Activated gamma-delta T cell (primary cell): ENCODE data around the gene CEP164.
"Not testable (repeated sequence)": the region's sequence is repeated elsewhere in the genome, so short reads cannot be mapped to it uniquely, and the experiment has no call there.

Experiments
- DNase-seq: peaks from one replicate; lab custom pipeline; 2025; lab: John Stamatoyannopoulos, UW

CEP164 gene

GRCh38 chr11:117395476-117395875, 67.8 kb downstream of the CEP164 start:
- DNase-seq = no peak

DNA sequence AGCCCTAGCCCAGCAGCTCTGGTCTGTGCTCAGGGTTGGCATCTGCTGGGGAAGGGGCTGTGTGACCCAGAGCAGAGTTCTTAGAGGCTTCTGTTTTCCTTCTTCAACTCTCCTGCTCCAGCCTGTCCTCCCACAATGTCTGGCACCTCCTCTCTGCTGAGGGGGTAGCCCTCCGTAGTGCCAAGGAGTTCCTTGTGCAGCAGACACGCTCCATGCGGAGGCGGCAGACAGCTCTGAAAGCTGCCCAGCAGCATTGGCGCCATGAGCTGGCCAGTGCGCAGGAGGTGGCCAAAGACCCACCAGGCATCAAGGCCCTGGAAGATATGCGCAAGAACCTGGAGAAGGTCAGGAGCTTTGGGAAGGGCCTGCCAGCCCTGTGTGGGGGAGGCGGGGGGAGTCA, 69.3 kb downstream of the CEP164 start:
- DNase-seq = no peak

DNA sequence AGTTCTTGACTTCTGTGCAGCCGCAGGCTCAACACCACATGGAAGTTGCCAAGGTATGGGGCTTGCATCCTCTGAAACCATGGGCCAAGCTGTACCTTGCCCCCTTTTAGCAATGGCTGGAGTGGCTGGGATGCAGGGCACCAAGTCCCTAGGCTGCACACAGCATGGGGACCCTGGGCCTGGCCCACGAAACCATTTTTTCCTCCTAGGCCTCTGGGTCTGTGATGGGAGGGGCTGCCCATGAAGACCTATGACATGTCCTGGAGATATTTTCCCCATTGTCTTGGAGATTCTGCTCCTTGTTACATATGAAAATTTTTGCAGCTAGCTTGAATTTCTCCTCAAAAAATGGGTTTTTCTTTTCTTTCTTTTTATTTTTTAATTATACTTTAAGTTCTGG, 71.0 kb downstream of the CEP164 start:
- DNase-seq = not testable (repeated sequence)

GRCh38 chr11:117399100-117399840, 71.6 kb downstream of the CEP164 start:
- not testable (repeated sequence) for DNase-seq

GRCh38 chr11:117405898-117406297, 78.2 kb downstream of the CEP164 start:
- not testable (repeated sequence) for DNase-seq

DNA sequence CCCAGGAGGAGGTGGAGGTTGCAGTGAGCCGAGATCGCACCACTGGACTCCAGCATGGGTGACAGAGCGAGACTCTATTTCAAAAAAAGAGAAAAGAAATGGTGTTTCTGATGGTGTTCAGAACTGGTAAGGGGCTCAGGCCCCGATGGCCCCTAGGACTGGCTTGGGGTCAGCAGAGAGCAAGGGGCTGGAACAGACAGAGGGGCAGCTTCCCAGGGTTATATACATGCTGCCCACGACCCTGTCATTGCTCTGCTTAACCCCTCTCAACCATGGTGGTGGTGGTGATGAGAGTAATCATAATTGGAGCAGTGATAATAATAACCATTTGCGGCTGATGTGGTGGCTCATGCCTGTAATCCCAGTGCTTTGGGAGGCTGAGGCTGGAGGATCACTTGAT, 79.4 kb downstream of the CEP164 start:
- DNase-seq = no peak

DNA sequence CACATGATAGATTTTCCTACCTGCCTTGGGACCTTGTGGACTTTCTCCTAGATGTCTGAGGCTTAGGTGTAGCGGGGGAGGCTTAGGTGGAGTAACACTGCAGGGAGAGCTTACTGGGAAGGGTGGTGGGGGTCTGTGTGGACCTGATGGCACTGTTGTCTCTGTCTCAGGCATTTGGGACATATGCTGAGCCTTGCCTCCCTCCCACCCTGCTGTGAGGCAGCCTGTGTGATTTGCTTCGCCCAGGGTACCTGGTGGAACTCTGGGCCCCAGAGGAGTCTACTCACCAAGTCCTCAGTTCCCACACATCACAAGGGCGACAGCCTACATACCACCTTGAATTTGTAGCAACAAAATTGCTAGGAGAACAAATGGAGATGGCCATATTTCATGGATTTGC, 80.7 kb downstream of the CEP164 start:
- DNase-seq = no peak

GRCh38 chr11:117409511-117409910, 81.9 kb downstream of the CEP164 start:
- no peak for DNase-seq

DNA sequence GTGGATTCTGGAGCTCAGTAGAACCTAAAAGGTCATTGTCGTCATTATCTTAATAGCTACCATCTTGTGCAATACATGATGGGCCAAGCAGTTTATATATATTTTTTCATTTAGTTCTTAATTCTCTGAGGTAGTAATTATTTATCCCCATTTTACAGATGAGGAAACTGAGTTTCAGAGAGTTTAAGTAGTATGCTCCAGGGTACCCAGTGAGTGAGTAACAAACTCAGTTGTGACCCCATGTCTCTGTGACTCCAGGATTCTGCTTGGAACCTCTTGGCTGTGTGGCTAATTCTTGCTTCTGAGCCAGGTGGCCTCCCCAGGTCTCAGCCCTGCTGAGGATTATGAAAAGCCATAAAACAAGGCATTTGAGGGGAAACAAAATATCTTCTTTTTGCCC, 82.6 kb downstream of the CEP164 start:
- no peak for DNase-seq

DNA sequence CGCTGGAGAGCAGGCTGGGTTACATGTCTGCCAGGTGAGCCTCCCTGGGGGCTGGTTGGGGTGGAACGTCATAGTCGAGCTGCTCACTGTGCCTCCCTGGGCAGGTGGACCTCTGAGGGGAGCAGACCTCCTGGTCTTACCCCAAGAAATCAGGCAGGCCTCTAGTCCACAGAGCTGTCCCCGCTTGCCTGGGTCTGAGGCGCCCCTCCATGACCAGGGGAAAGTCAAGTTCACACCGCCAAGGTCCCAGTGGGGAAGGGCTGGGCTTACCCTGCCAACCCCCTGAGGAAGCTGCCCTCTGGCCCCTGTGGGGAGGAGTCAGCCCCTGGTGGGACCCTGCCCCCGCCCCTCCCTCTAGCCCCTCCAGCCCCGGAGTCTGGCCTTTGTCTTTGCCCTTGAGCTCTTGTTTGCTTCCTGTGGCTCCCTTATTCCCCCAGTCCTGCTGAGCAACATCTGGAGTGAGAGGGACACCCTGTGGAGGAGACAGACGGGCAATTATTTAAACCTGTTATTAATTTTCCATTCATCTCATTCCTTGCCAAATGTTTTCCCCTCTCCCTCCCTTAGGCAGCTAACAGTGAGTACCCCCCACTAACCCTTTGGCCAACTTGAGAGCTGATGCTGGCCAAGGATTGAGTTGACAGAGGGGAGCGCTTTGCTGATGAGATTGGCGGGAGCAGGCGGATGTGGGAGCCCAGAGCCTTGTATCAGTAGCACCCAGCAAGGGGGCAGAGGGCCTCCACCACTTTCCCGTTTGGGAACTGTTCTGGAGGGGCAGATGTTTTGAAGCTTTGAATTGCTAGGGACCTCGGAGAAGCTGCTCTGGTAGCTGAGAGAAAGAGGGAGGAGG, 83.4 kb downstream of the CEP164 start:
- no peak for DNase-seq

- no peak for DNase-seq
Observed at GRCh38 chr11:117411736-117412135, 84.1 kb downstream of the CEP164 start.

- DNase-seq = no peak
Observed at GRCh38 chr11:117412176-117412575, 84.5 kb downstream of the CEP164 start.

GRCh38 chr11:117412653-117413275, 85.1 kb downstream of the CEP164 start:
- no peak for DNase-seq

GRCh38 chr11:117413616-117414015, 86.0 kb downstream of the CEP164 start:
- no peak for DNase-seq

DNA sequence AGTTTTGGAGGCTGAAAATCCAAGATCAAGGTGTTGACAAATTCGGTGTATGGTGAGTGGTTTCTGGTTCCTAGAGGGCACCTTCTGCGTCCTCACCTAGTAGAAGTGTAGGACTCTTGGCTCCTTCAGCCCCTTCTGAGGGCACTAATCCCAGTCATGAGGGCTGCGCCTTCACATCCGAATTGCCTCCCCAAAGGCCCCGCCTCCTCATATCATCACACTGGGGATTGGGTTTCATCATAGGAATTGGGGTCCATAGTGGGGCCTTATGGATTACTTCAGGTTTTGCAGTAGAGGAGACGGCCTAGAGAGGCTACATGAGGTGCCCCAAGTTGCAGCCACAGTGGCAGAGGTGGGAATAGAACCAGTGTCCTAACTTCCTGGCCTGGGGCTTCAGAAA, 87.1 kb downstream of the CEP164 start:
- DNase-seq = no peak

DNA sequence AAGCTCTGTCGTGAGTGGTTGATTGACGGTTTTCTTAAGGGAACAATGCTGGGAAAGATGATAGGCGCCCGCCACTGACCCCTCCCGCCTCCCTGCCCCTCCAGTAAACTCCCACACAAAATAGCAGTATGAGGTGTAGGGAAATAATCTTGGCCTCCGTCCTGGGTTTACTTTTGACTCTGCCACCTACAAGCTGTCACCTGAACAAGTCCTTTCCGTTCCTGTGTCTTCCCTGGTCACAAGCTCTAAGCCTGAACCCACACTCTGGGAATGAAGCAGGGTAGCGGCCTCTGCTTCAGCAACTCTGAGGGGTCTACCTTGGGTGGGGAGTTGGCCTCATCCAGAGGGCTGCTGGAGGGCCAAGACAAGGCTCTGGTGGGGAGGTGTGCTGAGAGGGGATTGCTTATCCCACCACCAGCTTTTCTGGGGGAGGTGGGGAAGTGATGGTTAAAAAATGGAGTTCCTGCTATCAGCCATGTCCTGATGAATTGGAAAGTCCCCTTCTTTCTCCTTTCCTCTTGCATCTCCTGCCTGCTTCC, 87.8 kb downstream of the CEP164 start:
- no peak for DNase-seq

DNA sequence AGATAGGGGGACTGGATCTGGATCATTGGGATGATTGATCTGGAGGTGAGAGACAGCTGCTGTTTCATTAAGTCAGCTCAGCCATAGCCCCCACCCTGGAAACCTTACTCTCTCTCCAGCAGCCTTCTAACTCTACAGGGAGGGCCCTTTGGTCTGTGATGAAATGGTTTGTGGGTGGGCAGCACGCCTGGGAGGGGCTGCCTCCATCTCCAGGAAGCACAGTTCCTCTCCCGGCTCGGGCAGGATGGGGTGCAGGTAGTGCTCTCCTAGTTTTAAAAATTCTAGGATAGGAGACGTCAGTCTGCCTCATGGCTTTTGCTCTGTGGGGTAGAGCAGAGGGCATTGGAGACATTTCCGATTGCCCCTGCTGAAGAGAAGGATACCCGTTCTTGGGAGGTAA, 89.7 kb downstream of the CEP164 start:
- no peak for DNase-seq

- DNase-seq = no peak
Observed at GRCh38 chr11:117417856-117418255, 90.2 kb downstream of the CEP164 start.

- DNase-seq = no peak
Observed at GRCh38 chr11:117418737-117419481, 91.3 kb downstream of the CEP164 start.

- DNase-seq = no peak
Observed at GRCh38 chr11:117419482-117420142, 92.0 kb downstream of the CEP164 start.

DNA sequence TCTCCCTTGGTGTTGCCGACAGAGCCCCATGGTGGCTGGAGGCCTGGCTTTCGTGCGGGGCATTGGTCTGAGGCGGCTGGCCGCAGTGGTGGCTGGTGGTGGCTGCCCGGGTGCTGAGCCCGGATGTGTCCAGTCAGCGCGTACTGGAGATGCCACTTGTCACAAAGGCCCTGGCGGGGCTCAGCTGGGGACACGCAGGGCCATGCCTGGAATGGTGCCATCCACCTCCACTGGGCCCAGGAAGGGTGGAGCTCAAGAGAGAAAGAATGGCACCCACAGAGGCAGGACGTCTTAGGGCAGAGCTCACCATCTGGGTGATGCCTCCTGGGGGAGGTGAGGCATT, 92.5 kb downstream of the CEP164 start:
- DNase-seq = no peak
